ENCODE data around the gene NKX1-1. TPM values are rescaled to one million over a fixed set of nuclear protein-coding genes. Genes with fewer than 3 reads are reported as not detected.

Gene NKX1-1
- total RNA-seq, 1 experiment from 2014 or later: not detected

DNA sequence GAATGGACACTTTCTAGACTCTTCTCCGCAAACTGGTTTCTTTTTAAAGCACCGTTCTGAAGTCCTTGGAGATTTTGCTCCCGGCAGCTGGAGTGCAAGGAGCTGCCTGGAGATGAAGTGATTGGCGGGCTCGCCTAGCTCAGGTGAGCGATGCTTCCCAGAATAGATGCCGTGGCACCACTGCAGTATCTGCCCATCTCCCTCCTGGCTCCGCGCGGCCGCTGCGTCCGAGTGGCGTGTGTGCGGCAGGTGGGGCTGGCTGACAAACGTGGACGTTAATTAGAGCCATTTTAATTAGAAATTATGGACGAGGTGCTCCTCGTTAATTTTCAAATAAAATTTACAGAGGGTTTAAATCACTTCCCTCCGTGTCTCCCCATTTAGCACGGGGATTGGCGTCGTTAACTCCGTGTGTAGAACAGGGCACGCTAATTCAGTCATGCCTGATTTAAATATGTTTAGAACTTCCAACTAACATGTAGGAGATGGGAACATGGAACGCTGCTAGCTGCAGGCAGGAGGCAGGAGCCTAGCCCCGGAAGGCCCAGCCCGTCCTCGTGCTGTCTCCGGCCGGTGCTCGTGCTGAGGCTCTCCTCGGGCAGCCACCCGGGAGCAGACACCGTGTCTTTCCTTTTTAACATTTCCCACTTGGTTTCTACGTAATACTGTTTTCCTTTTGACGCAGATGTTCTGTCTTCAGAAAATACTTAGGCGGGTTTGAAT, 47.7 kb downstream of the NKX1-1 start:
- H3K27ac ChIP-seq: no peak overlapping the region
- H3K4me3 ChIP-seq: no peak overlapping the region
- H3K4me1 ChIP-seq: no peaks in the 10 kb centered on the region
- DNase-seq: no peak
- H3K9me3 ChIP-seq (replicated peaks): no peaks in the 10 kb centered on the region
- H3K27me3 ChIP-seq: no peaks in the 10 kb centered on the region
- peaks cover 5% of the 10 kb centered on the region; the same call in 1 of the 2 replicates for H3K36me3 ChIP-seq

DNA sequence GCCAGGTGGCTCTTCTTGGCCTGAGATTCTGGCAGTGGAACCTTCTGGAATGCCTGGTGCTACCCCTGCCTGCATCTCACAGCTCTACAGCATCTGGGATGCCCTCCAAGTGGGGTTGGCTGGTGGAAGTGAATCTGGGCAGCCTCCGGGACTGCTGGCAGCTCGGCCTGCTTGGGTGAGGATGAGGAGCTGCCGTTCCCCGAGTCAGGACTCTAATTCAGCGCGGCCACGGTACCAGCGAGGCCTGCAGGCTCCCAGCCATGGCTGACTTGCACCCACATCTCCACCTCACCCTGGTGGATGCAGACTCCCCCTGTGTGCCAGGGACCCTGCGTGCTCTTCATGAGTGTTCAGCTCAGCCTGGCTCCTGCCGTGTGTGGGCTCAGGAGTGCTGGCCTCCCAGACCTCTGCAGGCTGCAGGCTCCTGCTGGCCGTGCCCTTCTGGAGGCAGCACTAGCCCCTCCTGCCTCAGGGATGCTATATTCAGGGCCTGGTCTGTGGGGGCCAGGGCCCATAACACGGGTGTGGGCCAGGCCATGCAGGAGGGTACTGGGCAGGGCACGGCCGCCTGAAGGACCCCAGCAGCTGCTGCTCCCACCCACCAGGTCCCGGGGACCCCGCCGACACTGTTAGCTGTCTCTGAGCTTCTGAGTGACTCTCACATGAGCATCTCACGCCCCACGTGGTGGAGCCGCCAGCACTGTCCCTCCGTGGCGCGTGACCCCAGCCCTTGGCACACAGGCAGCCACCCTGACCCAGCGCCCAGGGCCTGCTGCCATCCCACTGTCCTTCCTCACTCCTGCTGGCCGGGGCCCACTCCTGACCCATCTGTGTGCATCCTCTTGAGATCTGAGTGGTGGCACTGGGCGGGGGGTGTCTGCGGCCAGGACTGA, 48.6 kb downstream of the NKX1-1 start:
- H3K4me3 ChIP-seq: no peak overlapping the region
- no peaks in the 10 kb centered on the region for H3K4me1 ChIP-seq
- H3K9me3 ChIP-seq (replicated peaks): no peaks in the 10 kb centered on the region
- no peaks in the 10 kb centered on the region for H3K27me3 ChIP-seq
- no peak overlapping the region for H3K27ac ChIP-seq
- peaks cover 7% of the 10 kb centered on the region; the same call in 1 of the 2 replicates for H3K36me3 ChIP-seq
- DNase-seq: no peak

DNA sequence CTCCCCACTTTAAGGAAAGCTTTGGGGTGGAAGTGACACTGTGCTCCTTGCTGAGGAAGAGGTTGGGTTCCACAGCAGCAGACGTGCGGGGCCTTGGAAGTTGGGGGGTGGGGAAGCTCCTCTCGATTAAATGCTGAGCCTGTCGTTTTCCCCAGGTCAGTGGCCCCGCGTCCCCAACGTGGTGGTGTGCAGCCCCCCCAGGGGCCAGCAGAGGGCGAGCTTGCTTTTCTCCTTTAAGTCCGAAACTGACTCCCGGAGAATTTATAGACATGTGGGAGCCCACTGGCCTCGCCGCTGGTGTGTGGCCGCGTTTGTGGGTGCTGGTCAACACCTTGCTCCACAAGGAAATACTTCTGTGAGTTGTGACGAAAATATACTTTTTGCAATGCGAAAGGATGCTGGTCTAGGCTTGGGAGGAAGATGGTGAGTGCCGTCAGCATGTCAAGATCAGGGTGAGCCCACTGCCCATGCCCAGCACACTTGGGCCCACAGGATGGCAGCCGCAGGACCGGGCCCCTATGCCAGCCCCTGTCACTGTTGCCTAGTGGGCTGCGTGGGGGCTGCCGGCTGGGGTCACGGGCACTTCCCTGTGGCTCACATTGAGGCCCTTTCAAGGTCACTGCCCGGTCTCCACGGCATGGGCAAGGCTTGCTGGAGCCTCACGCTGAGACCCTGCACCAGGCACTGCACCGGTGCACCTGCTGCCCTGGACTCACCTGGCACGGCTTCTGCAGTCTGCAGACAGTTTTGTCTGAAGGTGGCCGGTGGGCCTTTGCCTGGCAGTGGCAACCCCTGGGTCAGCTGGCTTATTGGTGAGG, 49.9 kb downstream of the NKX1-1 start:
- Histone ChIP-seq H3K27me3 (no peaks in the 10 kb centered on the region), H3K27ac (no peak overlapping the region), H3K4me3 (no peak overlapping the region), H3K9me3 (replicated peaks) (no peaks in the 10 kb centered on the region), H3K4me1 (no peaks in the 10 kb centered on the region), H3K36me3 (peaks cover 9% of the 10 kb centered on the region; the same call in 1 of the 2 replicates)
- DNase-seq: peak; percentile 76 to 83

DNA sequence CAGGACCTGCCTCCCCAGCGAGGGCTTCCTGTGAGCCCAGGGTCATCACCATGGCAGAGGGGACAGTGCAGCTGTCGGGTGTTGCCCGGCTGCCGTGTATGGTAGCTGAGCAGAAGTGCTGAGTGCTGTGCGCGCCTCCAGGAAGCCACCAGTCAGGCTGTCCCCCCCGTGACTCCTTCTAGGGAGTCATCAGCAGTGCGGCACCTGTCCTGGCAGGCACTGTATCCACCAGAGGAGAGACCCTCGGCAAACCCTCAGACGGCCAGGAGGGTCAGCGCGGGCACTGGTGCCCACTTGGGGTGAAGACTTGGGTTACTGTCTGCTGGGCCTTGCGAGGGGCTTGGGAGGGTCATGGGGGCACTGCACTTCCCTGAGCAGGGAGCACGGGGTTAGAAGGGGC, 50.9 kb downstream of the NKX1-1 start:
- no peak overlapping the region for H3K4me3 ChIP-seq
- no peaks in the 10 kb centered on the region for H3K9me3 ChIP-seq (replicated peaks)
- peaks cover 9% of the 10 kb centered on the region; the same call in 1 of the 2 replicates for H3K36me3 ChIP-seq
- H3K27ac ChIP-seq: no peak overlapping the region
- no peaks in the 10 kb centered on the region for H3K27me3 ChIP-seq
- no peaks in the 10 kb centered on the region for H3K4me1 ChIP-seq
- DNase-seq: no peak

GRCh38 chr4:1354983-1355275, 51.3 kb downstream of the NKX1-1 start:
- H3K9me3 ChIP-seq (replicated peaks): no peaks in the 10 kb centered on the region
- H3K27me3 ChIP-seq: no peaks in the 10 kb centered on the region
- no peaks in the 10 kb centered on the region for H3K4me1 ChIP-seq
- H3K4me3 ChIP-seq: no peak overlapping the region
- DNase-seq: no peak
- peaks cover 9% of the 10 kb centered on the region; the same call in 1 of the 2 replicates for H3K36me3 ChIP-seq
- no peak overlapping the region for H3K27ac ChIP-seq

DNA sequence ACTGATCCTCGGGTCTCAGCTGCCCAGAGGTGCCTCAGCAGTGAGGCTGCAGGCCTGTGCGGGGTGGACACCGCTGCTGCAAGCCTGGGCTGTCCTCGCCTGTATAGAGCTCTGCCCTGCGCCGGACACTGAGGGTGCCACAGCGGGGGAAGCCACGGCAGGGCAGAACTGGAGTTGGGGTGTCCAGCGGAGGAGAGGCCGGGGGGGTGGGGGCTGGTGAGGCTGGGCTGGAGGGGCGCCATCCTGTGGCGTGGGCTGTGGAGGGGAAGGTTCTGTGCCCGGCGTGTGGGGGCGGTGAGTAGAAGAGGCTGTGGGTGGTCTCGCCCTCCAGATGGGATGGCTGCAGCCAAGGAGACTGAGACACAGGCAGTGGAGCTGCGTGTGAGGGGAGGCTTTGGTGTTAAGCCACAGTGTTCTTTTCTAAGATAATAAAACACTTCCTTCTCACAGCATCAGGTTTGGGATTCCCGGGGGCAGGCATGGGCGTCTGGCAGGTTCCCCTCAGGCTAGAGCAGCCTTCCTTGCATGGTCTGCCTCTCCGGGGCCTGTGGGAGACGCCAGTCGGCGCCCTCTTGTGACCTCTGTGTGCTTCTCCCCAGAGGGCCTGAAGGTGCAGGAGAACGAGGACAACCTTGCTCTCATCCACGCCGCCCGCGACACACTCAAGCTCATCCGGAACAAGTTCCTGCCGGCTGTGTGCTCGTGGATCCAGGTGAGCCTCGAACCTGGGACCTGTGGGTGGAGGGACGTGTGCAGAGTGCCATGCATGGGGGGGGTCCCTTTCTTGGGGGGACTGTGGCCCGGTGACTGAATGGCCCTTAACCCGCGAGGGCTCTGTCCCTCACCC, 51.9 kb downstream of the NKX1-1 start:
- H3K9me3 ChIP-seq (replicated peaks): no peaks in the 10 kb centered on the region
- no peak overlapping the region for H3K4me3 ChIP-seq
- H3K36me3 ChIP-seq: peaks cover 9% of the 10 kb centered on the region; the same call in 1 of the 2 replicates
- no peaks in the 10 kb centered on the region for H3K27me3 ChIP-seq
- H3K27ac ChIP-seq: no peak overlapping the region
- H3K4me1 ChIP-seq: no peaks in the 10 kb centered on the region
- no peak for DNase-seq

- H3K36me3 ChIP-seq: peaks cover 9% of the 10 kb centered on the region; the same call in 1 of the 2 replicates
- H3K9me3 ChIP-seq (replicated peaks): no peaks in the 10 kb centered on the region
- no peaks in the 10 kb centered on the region for H3K27me3 ChIP-seq
- H3K4me1 ChIP-seq: no peaks in the 10 kb centered on the region
- H3K27ac ChIP-seq: no peak overlapping the region
- no peak overlapping the region for H3K4me3 ChIP-seq
- DNase-seq: no peak
These were observed 52.8 kb downstream of the NKX1-1 start for GRCh38 chr4:1353186-1354055.

Other genes with a start within 250 kb of the NKX1-1 start
- 2.5 and 3.2 TPM in 2 replicates for gene SPON2, start 233.9 kb downstream of the NKX1-1 start, total RNA-seq (2014; rRNA removed; shearing (Covaris generic))
- 141 and 143 TPM in 2 replicates for gene CTBP1, start 157.3 kb downstream of the NKX1-1 start, total RNA-seq (2014; rRNA removed; shearing (Covaris generic))
- 54.1 and 55.3 TPM in 2 replicates for gene MAEA, start 116.6 kb downstream of the NKX1-1 start, total RNA-seq (2014; rRNA removed; shearing (Covaris generic))
- 3.4 and 5.8 TPM in 2 replicates for gene UVSSA, start 59.2 kb downstream of the NKX1-1 start, total RNA-seq (2014; rRNA removed; shearing (Covaris generic))

Data from SJCRH30 (cell line).